ENCODE measurements around the gene SIK3.

Gene SIK3

GRCh38 chr11:116972691-116973090 lies 125.5 kb downstream of the SIK3 start:
- no peak for DNase-seq (ENCODE audit: low read depth in 2 of 2, low spot score in 1 of 2)

DNA sequence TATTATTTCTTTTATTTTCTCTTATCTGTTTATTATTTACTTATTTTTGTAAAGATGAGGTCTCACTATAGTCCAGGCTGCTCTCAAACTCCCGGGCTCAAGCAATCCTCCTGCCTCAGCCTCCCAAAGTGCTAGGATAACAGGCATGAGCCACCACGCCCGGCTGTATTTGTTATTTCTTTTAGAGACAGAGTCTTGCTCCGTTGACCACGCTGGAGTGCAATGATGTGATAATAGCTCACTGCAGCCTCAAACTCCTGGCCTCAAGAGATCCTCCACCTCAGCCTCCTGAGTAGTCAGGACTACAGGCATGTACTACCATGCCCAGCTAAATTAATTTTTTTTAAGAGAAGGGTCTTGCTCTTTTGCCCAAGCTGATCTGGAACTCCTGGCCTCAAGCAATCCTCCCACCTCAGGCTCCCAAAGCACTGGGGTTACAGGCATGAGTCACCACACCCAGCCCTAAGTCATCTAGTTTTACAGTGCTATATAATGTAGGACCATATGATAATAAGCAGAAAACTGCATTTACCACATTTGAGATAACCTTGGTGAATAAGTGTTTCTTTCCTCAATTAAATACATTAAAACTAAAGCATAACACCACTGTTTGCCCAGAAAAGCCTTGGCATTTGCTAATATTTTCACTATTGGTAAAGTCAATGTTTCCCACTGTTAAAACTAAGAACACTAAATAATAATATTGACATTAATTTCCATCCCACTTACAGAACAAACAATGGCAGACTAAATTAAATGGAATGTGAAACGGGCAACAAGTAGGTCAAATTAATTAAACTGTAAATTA lies 127.5 kb downstream of the SIK3 start:
- DNase-seq (ENCODE audit: low read depth in 2 of 2, low spot score in 1 of 2) = no peak

DNA sequence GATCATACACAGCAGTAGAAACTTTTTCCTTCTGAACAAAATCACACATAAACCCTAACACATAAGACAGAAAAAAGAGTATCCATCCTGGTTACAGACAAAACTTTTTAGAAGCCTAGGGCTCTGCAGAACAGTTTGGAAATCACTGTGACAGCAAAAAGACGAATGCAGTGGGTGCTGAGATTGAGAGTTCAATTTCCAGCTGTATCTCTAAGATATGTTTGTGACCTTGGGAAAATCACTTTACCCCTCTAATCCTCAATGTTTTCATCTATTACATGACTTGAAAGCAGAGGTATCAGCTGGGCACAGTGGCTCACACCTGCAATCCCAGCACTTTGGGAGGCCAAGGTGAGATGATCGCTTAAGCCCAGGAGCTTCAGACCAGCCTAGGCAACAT lies 128.5 kb downstream of the SIK3 start:
- DNase-seq (ENCODE audit: low read depth in 2 of 2, low spot score in 1 of 2) = no peak

DNA sequence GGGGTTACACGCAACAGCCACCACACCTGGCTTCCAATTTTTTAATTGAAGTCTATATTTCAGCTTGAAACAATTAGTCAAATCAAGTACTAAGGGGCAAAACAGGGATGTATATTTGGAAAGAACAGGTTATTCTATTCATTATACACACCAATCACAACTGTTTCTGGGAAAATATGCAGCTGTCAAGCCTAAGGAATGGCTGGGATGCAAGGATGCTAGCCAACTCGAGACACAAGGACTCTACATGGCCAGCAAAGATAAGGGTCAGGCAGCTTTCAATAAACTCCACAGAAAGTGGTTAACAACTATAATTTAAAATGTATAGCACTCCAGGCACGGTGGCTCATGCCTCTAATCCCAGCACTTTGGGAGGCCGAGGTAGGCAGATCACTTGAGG lies 134.0 kb downstream of the SIK3 start:
- DNase-seq (ENCODE audit: low read depth in 2 of 2, low spot score in 1 of 2) = no peak

- no peak for DNase-seq (ENCODE audit: low read depth in 2 of 2, low spot score in 1 of 2)
These were observed 134.4 kb downstream of the SIK3 start for GRCh38 chr11:116963813-116964212.

- DNase-seq (ENCODE audit: low read depth in 2 of 2, low spot score in 1 of 2) = no peak
These were observed 136.1 kb downstream of the SIK3 start for GRCh38 chr11:116962108-116962507.

DNA sequence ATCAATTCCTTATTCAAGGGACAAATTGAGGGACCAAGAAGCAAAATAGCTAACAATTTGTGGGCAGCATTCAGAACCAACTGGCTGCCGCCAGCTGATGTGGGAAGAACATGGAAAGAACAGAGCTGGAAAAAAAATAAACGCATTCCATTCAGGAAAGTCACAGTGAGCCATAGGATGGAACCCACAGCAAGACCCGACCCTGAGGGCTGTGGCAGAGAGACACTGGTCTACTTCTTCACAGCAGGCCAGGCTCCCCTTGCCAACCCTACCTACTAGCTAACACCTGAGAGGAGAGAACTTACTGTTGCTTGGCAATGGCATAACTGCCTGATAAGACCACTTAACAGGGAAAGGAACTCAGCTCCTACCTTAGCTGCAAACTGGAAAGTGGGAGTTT lies 137.3 kb downstream of the SIK3 start:
- DNase-seq (ENCODE audit: low read depth in 2 of 2, low spot score in 1 of 2) = no peak

DNA sequence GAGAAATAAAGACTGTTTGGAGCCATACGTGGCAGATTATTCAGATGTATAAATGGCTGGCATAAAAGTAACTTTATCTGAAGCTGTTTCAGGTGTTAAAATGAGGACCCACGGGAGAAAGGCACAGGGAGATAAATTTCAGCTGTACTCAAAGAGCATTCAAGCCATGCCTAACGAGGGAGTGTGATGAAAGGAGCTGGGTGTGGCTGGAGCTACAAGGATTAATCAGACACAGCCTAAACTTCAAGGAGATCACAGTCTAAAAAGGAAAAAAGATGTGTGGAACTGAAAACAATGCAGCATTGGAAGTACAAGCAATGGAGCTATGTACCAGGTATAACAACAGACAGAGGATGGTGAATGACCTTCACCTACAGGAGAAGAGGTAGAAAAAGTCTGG lies 140.0 kb downstream of the SIK3 start:
- no peak for DNase-seq (ENCODE audit: low read depth in 2 of 2, low spot score in 1 of 2)

DNA sequence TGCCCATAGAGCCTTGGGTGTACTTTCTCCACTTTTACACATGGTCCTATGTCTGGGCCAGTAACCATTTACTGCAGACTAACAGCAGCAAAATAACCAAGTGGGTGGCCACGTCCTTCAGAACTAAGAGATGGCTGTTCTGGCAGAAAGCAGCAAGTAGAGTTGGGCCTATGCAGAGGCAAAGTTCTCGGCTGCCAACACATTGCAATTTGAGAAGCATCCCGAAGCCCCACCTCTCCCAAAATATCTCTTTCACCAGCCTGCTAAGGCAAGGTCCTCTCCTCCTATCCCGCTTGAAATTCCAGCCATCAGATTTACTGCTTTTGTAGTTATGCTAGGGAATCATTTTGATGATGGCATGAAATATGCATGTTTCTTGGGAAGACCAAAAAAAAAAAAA lies 142.3 kb downstream of the SIK3 start:
- no peak for DNase-seq (ENCODE audit: low read depth in 2 of 2, low spot score in 1 of 2)

DNA sequence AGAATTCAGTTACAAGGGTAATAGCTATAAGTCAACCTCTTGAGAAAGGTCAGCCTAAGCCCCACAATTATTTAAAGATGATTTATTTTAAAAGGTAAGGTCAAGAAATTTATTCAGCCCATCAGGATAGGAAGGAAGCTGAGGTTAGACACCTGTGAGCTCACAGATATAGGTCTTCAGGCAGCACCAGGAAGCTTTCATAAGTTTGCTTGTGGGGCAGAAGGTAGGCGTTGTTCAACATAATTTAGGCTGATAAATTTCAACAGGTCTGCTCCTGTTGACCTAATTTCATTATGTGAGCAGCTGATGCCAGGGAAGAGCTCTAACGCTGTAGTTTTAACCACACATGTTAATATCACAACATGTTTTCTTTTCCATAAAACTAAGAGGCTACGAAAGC lies 142.7 kb downstream of the SIK3 start:
- no peak for DNase-seq (ENCODE audit: low read depth in 2 of 2, low spot score in 1 of 2)

GRCh38 chr11:116953530-116954285 lies 144.5 kb downstream of the SIK3 start:
- no peak for DNase-seq (ENCODE audit: low read depth in 2 of 2, low spot score in 1 of 2)

GRCh38 chr11:116951762-116952161 lies 146.5 kb downstream of the SIK3 start:
- DNase-seq (ENCODE audit: low read depth in 2 of 2, low spot score in 1 of 2) = no peak

DNA sequence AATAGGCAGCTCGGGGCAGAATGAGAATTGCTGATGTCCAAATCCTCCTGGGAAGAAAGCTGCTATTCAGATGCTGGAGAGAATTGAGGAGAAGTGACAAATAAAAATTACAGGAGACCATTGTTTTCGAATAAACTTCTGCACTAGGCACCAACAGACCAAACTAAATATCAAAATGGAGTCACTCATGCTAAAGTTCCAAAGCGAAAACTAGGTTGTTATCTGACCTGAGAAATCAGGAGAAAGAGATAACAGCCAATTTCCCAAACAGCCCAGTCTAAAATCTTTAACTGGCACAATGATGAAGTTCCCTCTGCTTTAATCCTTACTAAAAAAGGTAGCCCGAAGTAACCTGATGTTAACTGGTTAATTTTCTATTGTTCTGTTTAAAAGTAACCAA lies 148.0 kb downstream of the SIK3 start:
- DNase-seq (ENCODE audit: low read depth in 2 of 2, low spot score in 1 of 2) = no peak

- DNase-seq (ENCODE audit: low read depth in 2 of 2, low spot score in 1 of 2) = no peak
These were observed 149.8 kb downstream of the SIK3 start for GRCh38 chr11:116948391-116948790.

DNA sequence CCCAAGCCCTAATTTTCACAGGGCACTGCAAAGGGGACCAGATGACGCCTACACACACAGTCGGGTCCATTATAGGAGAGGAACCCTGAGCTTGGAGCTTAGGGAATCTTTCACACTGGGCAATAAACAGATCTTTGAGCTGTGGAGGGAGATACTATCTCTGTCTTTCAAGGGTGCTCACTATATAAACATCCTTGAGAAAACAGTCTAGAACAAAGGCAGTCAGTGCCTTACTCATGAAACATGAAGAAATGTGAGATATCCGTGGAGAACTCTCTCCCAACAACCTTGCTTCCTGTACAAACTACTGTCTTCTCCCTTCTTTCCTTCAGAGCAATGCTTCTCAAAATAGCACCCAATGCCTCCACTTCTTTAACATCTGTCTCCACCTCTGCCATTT lies 151.8 kb downstream of the SIK3 start:
- DNase-seq (ENCODE audit: low read depth in 2 of 2, low spot score in 1 of 2) = no peak

- no peak for DNase-seq (ENCODE audit: low read depth in 2 of 2, low spot score in 1 of 2)
These were observed 158.7 kb downstream of the SIK3 start for GRCh38 chr11:116939499-116939898.

DNA sequence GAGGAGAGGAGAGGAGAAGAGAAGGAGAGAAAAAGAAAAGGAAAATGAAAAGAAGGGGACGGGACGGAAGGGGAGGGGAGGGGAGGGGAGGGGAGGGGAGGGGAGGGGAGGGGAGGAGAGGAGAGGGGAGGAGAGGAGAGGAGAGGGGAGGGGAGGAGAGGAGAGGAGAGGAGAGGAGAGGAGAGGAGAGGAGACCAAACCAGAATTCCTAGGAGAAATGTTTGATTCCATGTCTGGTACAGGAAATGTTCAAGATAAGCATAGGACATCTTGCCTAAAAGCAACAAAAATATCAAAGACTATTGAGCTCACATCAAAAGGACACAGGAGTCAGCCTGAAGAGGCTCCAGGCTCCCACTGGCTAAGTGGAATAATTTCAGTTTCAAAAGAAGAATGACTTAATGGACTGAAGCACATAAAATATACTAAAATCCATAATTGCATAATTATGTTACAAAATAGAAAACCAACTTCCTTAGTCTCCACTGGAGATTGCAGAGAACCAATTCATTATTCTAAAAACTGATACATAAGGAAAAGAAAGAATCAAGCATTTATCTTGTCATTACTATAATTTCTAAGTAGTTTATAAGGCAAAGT lies 159.7 kb downstream of the SIK3 start:
- DNase-seq (ENCODE audit: low read depth in 2 of 2, low spot score in 1 of 2) = no peak

DNA sequence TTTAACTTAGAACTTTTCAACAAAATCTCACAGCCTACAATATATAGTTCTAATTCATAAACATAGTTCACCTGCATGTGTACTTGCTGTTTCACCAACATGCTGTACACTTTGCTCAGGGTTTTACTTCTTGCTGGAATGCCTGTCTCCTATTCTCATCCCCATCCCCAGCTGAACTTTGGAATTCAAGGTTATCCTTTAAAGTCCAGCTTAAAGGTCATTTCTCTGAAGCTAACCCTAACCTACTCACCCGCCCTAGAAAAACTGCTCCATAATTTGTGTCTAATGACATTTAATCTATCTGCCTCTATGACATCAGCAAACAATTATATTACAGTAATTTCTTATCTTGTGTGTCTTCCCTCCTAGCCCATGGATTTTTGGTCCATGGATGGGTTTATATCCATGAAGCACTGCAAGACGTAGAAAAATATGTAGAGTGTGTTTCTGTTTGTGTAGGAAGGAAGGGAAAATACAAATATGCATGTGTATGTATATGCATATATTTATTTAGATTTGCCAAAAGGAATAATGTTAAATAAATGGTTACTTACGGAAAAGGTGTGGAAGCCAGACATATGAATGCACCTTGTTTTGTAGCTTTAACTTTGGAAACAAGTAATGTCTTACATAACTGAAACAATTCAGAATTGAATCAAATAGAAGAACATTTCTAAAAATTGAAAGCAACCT lies 161.3 kb downstream of the SIK3 start:
- no peak for DNase-seq (ENCODE audit: low read depth in 2 of 2, low spot score in 1 of 2)

- DNase-seq (ENCODE audit: low read depth in 2 of 2, low spot score in 1 of 2) = no peak
These were observed 162.7 kb downstream of the SIK3 start for GRCh38 chr11:116935514-116935913.

DNA sequence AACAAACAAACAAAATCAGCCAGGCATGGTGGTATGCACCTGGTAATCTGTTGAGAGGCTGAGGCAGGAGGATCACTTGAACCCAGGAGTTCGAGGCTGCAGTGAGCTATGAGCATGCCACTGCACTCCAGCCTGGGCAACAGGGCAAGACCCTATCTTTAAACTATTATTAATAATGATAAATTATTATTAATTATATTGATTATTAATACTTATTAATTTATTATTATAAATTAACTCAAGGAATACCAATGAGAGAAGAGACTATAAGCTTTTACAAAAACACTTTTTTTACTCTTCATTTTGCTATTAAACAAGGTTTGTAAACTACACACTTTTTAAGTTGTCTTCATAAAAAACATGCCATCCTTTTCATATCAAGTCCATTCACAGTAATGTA lies 163.1 kb downstream of the SIK3 start:
- no peak for DNase-seq (ENCODE audit: low read depth in 2 of 2, low spot score in 1 of 2)

- DNase-seq (ENCODE audit: low read depth in 2 of 2, low spot score in 1 of 2) = no peak
These were observed 164.3 kb downstream of the SIK3 start for GRCh38 chr11:116933961-116934360.

DNA sequence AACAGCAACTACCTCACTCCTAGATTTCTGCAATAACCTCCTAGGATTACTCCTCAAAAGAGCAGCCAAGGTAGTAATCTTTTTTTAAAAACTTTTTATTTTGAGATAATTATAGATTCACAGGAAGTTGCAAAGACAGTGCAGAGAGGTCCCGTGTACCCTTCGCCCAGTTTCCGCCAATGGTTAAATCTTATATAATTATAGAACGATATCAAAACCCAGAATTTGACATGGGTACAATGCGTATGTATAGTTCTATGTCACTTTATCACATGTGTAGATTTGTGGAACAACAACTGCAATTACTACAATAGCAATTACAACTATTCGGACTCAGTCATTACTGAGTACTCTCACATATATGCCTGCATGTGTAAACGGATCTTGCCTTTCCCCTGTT lies 166.0 kb downstream of the SIK3 start:
- no peak for DNase-seq (ENCODE audit: low read depth in 2 of 2, low spot score in 1 of 2)
